SKM-1 treated with dmso at 0.1 percent for 144 hours (cell line): ENCODE data around the gene HS3ST4.
A peak's percentile ranks its signal among the peaks of the same experiment; 100 is the strongest.

Experiments used
- DNase-seq: peaks from one replicate; lab custom pipeline; 2025; ENCODE audit not compliant: unreplicated experiment; lab: John Stamatoyannopoulos, UW

Gene HS3ST4

GRCh38 chr16:26158142-26158759 lies 466.5 kb downstream of the HS3ST4 start:
- DNase-seq = no peak

- no peak for DNase-seq
Measured at GRCh38 chr16:26161461-26162180, 469.9 kb downstream of the HS3ST4 start.

DNA sequence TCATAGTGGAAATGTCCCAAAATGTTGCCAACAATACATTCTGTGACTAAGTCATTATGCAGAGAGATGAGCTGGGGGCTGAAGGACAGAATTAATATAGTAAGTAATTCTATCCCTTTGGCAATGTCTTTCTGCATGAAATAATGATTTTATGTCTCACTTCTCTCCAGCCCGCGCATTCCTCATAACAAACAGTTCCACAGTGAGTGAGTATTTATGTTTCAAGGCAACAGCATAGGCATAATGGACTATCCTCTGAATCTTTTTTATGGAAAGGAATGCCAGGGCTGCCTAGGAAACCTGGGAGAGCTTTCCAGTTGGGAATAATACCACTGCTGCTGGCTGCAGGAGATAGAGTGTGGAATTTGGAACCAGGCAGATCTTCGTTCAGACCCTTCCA lies 477.7 kb downstream of the HS3ST4 start:
- no peak for DNase-seq

GRCh38 chr16:26175944-26176343 lies 484.2 kb downstream of the HS3ST4 start:
- peak; percentile 1 for DNase-seq

DNA sequence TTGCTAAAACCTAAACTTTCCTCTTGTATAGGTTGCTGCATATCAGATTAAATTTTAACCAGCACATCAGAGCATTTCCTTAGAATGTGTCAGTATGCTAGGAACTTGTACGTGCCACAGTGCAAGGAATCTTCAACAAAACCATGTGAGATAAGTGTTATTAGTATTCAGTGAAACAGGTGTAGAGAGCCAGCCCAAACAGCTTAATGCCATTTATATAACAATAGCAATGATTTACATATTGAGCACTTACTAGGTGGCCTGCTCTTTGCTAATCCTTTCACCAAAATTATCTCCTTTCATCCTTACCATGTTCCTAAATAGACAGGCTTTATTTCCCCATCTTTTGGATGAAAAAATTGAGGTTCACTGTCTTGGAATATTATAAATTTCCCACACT lies 485.7 kb downstream of the HS3ST4 start:
- DNase-seq = no peak

DNA sequence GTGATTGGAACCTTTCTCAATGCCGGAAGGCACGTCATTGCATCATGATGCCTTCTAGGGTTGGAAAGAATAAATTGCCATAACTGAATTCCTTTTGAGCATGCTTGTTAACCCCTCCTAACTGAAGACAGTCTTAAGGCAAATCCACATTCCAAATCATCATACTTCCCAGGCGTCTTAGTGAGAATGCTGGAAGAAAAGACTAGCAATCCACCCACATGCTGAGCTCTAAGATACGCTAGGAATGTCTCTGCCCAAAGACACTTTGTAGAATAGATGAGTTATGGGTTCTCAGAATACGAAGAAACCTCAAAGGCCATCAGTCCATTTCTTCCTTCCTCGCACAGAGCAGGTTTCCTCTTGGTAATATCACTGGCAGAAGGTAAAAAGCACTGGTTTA lies 486.5 kb downstream of the HS3ST4 start:
- DNase-seq = no peak

DNA sequence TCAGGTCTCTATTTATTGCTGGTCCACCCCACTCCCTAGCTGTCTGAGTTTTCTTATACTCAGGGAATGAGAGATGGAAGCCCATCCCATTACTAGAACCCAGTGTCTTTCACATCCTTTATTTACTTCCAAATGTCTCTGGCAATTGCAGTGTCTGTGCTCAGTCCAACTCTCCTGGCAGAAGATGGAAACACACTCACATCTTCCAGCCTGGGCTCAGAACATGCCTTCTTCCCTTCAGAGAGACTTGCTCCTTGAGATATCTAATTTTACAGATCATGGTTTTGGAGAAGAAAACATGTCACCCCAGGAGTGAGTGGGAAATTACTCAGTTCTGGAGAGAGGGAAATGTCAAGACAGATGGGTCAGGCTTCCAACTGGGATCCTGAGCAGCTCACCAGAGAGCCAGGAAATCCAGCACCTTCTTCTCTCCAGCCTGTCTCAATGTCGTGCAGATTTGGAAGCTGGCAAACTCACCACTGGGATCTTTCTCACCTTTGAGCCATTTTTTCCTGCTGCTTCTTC lies 494.4 kb downstream of the HS3ST4 start:
- no peak for DNase-seq
